Left lung (tissue), 10 donors: ENCODE data around the gene ARHGAP26. TPM values are rescaled to one million over a fixed set of nuclear protein-coding genes. Genes with fewer than 3 reads are reported as not detected.

Experiments used
- ATAC-seq: fragments of 200-7000 bp; cut with Tn5 transposase; one replicate; pipeline ENCODE4 v1.9.1; 2020; ENCODE audit warnings: moderate library complexity
- DNase-seq, 4 donors: peaks; one replicate each; pipeline ENCODE4 v3.0.0-alpha.2; 2013 to 2020
- H3K27ac ChIP-seq, 2 donors: fragments of 200-600 bp; sonication (generic) in 1 of 2; one replicate each; pipeline versions ENCODE4 v1.5.0 to v1.8.0; 2020 to 2021
- H3K27me3 ChIP-seq, 2 donors: fragments of 200-600 bp; sonication (generic) in 1 of 2; one replicate each; pipeline versions ENCODE4 v1.5.0 to v1.8.0; 2020 to 2021
- H3K36me3 ChIP-seq, 2 donors: fragments of 200-600 bp; sonication (generic) in 1 of 2; one replicate each; pipeline versions ENCODE4 v1.5.0 to v1.8.0; 2020 to 2021
- H3K4me1 ChIP-seq, 2 donors: fragments of 200-600 bp; one replicate each; pipeline ENCODE4 v1.8.0; 2021
- H3K4me3 ChIP-seq, 2 donors: fragments of 200-600 bp; sonication (generic) in 1 of 2; one replicate each; pipeline versions ENCODE4 v1.5.0 to v1.8.0; 2020 to 2021; ENCODE audit warnings: mild to moderate bottlenecking in 1 of 2
- H3K9me3 ChIP-seq, 2 donors: fragments of 200-600 bp; sonication (generic) in 1 of 2; one replicate each; pipeline versions ENCODE4 v1.5.0 to v1.8.0; 2020 to 2021
- intact Hi-C, 2 donors: fragments of 100-400 bp; cut with DNase I; formaldehyde crosslinking; loops; one replicate each; pipeline versions ENCODE4 v1.11.2 to v1.14.2; 2022
- polyA plus RNA-seq, 6 donors: library from polyadenylated mRNA; unstranded; fragments of 120-200 nt; gene quantifications; one replicate each; pipeline ENCODE4 v1.2.1, GENCODE V29; 2013; ENCODE audit not compliant: insufficient read length in 6 of 6
- total RNA-seq, 2 donors: library from RNA; stranded (reverse); fragmentation: NEBNext Ultra II Directional; extraction: Animal tissue kit (Norgen Biotek cat#: 25700); gene quantifications; one replicate each; pipeline ENCODE4 v1.2.1, GENCODE V29; 2021
- TF ChIP-seq, protein P1 (sequence below), 2 donors: fragments of 200-600 bp; sonication (generic) in 1 of 2; IDR thresholded peaks; one replicate each; pipeline versions ENCODE4 v1.5.0 to v1.8.0; 2021; ENCODE audit warnings: antibody characterized with exemption in 2 of 2
- donor health status: DM: no; HTN: yes; CAD: no.
- donor health status: DM: no; HTN: no; CAD: no.

Gene ARHGAP26
- total and polyA plus RNA-seq, 8 donors: 13.9 to 61.9 (median 14.9) TPM

DNA sequence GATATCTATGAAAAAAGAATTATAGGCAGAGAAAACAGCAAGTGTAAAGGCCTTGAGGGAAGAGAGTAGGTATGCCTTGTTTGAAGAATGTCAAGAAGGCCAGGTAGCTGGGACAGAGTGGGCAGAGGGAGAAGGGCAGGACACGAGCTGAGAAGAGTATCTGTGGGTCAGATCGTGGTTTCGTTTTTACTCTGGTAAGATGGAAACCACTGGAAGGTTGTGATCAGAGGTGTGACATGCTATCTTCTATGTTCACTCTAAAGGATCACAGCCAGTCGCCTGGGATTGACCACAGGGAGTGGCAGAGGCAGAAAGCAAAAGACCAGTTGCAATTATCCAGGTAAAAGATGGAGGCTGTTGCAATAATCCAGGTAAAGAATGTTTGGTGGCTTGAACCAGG is 12.6 kb upstream of the ARHGAP26 start:
- Histone ChIP-seq H3K27me3 (no peaks in the 10 kb centered on the region), H3K27ac (no peak overlapping the region), H3K9me3 (no peaks in the 10 kb centered on the region), H3K36me3 (no peaks in the 10 kb centered on the region), H3K4me3 (no peak overlapping the region), H3K4me1 (peaks cover 3 to 32% of the 10 kb centered on the region in 2 donors)
- ATAC-seq (no peak), DNase-seq (no peak)
- intact Hi-C loops: no loop called here
- TF ChIP-seq, protein P1, sequence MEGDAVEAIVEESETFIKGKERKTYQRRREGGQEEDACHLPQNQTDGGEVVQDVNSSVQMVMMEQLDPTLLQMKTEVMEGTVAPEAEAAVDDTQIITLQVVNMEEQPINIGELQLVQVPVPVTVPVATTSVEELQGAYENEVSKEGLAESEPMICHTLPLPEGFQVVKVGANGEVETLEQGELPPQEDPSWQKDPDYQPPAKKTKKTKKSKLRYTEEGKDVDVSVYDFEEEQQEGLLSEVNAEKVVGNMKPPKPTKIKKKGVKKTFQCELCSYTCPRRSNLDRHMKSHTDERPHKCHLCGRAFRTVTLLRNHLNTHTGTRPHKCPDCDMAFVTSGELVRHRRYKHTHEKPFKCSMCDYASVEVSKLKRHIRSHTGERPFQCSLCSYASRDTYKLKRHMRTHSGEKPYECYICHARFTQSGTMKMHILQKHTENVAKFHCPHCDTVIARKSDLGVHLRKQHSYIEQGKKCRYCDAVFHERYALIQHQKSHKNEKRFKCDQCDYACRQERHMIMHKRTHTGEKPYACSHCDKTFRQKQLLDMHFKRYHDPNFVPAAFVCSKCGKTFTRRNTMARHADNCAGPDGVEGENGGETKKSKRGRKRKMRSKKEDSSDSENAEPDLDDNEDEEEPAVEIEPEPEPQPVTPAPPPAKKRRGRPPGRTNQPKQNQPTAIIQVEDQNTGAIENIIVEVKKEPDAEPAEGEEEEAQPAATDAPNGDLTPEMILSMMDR (IDR thresholded peaks at IDR 0.05): no peak

DNA sequence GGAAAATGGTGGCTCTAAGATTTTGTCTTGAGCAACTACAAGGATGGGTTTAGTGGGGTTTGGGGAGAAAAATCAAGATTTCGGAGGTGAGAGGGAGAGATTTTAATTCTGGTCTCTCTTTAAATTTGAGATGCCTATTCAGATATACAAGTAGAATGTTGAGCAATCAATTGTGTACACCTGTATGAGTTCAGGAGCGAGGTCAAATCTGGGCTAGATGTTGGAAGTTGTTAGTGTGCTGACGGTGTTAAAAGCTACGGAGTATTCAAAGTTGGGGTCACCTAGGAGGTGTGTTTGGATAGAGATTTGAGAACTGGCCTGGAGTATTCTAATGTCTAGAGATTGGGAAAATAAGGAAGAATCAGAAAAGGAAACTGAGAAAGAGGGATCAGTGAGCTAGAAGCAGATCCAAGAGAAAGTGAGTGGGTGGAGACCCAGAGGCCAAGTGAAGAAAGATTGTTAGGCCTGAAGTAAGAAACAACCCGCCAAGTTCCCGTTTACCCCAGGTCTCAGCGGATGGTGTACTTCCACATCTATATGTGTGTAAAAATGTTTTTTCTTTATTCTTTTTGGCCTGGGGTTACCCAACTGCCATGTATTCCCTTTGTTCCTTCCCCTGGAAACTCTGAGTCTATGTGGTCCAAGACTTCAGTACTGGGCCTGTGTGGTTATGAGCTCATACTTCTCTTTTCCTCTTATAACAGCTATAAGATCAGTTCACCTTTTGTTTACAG is 11.9 kb upstream of the ARHGAP26 start:
- TF ChIP-seq, protein P1 (IDR thresholded peaks at IDR 0.05): no peak
- H3K36me3 ChIP-seq: no peaks in the 10 kb centered on the region
- H3K4me3 ChIP-seq: no peak overlapping the region
- H3K9me3 ChIP-seq: no peaks in the 10 kb centered on the region
- peaks cover under 1 to 30% of the 10 kb centered on the region in 2 donors for H3K4me1 ChIP-seq
- no peak for DNase-seq
- no peaks in the 10 kb centered on the region for H3K27me3 ChIP-seq
- H3K27ac ChIP-seq: no peak overlapping the region
- intact Hi-C loops: no loop called here
- peak; percentile 64 for ATAC-seq

DNA sequence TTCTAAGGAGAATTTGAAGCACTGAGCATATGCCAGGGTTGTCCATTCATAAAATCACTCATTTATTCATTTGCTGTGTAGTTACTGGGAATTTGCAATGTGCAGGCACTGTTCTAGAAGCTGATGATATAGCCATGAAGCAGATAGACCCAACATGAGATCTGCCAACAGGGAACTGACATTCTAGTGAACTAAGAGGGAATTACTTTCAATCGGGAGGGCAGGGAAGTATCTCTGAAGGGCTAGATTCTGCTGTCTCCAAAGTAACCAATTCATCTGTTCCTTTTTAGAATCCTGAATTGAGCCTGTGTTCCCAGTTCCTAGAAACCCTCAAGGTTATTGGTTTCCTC is 11.4 kb upstream of the ARHGAP26 start:
- no peak overlapping the region for H3K27ac ChIP-seq
- no peaks in the 10 kb centered on the region for H3K36me3 ChIP-seq
- H3K27me3 ChIP-seq: no peaks in the 10 kb centered on the region
- no peaks in the 10 kb centered on the region for H3K9me3 ChIP-seq
- intact Hi-C loops: no loop called here
- ATAC-seq (peak; percentile 15), DNase-seq (no peak)
- H3K4me3 ChIP-seq: no peak overlapping the region
- peaks cover 0 to 26% of the 10 kb centered on the region in 2 donors for H3K4me1 ChIP-seq
- TF ChIP-seq, protein P1 (IDR thresholded peaks at IDR 0.05): no peak

DNA sequence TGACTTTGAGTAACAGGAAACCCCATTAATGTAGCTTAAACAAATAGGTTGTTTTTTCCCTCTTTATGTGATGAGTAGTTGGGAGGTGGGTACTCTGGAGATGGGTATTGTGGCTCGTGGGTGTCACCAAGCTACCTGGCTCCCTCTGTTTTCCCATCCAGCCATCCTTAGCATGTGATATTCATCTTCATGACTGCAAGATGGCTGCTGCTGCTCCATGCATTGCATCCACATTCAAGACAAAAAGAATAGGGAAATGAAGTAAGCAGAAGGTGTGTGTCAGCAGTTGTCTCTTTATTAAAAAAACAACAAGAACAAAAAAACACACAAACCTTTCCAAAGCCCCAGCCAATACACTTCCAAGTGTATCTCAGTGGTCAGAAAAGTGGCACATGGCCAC is 6.5 kb upstream of the ARHGAP26 start:
- no peak for ATAC-seq
- no peaks in the 10 kb centered on the region for H3K9me3 ChIP-seq
- H3K4me1 ChIP-seq: peaks cover 0 to 13% of the 10 kb centered on the region in 2 donors
- DNase-seq: no peak
- no peak overlapping the region for H3K4me3 ChIP-seq
- H3K27me3 ChIP-seq: no peaks in the 10 kb centered on the region
- TF ChIP-seq, protein P1 (IDR thresholded peaks at IDR 0.05): no peak
- H3K27ac ChIP-seq: no peak overlapping the region
- intact Hi-C loops: no loop called here
- no peaks in the 10 kb centered on the region for H3K36me3 ChIP-seq

DNA sequence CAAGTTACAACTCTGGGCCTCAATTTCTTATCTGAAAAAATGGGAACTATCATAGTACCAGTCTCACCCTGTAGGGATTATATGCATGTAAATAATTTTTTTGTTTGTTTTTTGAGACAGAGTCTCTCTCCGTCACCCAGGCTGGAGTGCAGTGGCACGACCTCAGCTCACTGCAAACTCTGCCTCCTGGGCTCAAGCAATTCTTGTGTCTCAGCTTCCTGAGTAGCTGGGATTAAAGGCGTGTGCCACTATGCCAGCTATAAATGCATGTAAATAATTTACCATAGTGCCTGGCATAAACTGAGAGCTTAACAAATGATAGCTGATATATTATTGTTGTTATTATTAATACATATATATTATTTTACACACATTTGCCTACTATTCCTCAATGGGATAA is 3.0 kb upstream of the ARHGAP26 start:
- no peak for DNase-seq
- Histone ChIP-seq H3K9me3 (no peaks in the 10 kb centered on the region), H3K4me3 (no peak overlapping the region), H3K4me1 (peaks cover 7 to 25% of the 10 kb centered on the region in 2 donors), H3K36me3 (no peaks in the 10 kb centered on the region), H3K27me3 (no peaks in the 10 kb centered on the region), H3K27ac (no peak overlapping the region)
- TF ChIP-seq, protein P1 (IDR thresholded peaks at IDR 0.05): no peak
- no peak for ATAC-seq
- intact Hi-C loops: no loop called here
